Measurements from ENCODE around the gene FOXB2. TPM values are rescaled to one million over a fixed set of nuclear protein-coding genes. Genes with fewer than 3 reads are reported as not detected.

Gene FOXB2
- total and polyA plus RNA-seq, 2 of the 8 experiments (the other 6 are each of a cell fraction or from before 2014, with no cell fraction given): 0.15 to 0.22 TPM

DNA sequence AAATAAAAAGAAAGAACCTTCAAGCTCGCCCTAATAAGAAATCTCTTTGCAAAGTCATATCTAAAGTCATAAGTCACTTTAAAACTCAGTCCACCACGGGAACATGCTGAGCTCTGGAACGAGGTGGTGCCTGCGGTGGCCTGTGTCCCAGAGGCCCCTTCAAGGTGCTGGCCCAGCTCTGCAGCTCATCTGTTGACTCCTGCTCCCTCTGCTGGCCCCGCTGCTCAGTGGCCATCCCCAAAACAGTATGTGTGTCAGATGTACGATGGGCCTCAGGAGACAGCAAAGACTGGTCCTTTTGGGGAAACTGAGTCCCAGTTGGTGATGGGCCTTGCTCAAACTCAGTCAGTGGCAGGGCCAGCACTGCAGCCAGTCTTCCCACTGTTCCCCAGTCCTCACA is 22.8 kb upstream of the FOXB2 start:
- 50% methylated on average over 6 of the region's 6 CpGs; no CpG with 5 or more reads in 1 of the 2 experiments for WGBS, 2 experiments (ENCODE audit: extremely low coverage in 1 of 2, insufficient coverage in 1 of 2, insufficient read length in 1 of 2, insufficient replicate concordance in 2 of 2, low coverage in 1 of 2, low lambda C conversion rate in 2 of 2, missing lambda C conversion rate in 1 of 2)
- Histone ChIP-seq H4K91ac (replicated peaks; ENCODE audit: insufficient read length, low read length) (no peak overlapping the region), H3K79me1 (ENCODE audit: low read depth, low read length) (no peaks in the 10 kb centered on the region), H3K27ac (ENCODE audit: low read depth, low read length) (no peak overlapping the region), H3K9ac (replicated peaks in 1 of 4; ENCODE audit: extremely low read depth in 1 of 4, low read depth in 3 of 4, low read length in 3 of 4) (no peak overlapping the region), H3K56ac (replicated peaks; ENCODE audit: insufficient read length, low read depth, low read length) (no peak overlapping the region), H4K8ac (ENCODE audit: extremely low read depth, insufficient read depth, low read length) (no peak overlapping the region), H3K4ac (replicated peaks; ENCODE audit: insufficient read length, low read depth, low read length) (no peak overlapping the region), H2BK15ac (ENCODE audit: low read length) (no peak overlapping the region), H3K27me3 (replicated peaks in 1 of 4; ENCODE audit: control insufficient read depth in 3 of 4, extremely low read depth in 1 of 4, insufficient read depth in 3 of 4, low read length in 3 of 4) (no peaks in the 10 kb centered on the region), H3K14ac (ENCODE audit: insufficient read length) (no peak overlapping the region), H2BK120ac (replicated peaks; ENCODE audit: low read depth, low read length) (no peak overlapping the region), H3K36me3 (ENCODE audit: control insufficient read depth in 2 of 4, insufficient read depth in 4 of 4, low read length in 3 of 4) (no peaks in the 10 kb centered on the region), H3K4me1 (replicated peaks in 1 of 4; ENCODE audit: control insufficient read depth in 3 of 4, insufficient read depth in 4 of 4, low read length in 3 of 4) (peaks cover 0 to 5% (median 0%) of the 10 kb centered on the region in 4 experiments; a peak in 1 of 7 replicates), H4K20me1 (replicated peaks in 1 of 2; ENCODE audit: control insufficient read depth in 1 of 2, insufficient read depth in 2 of 2, low read length in 2 of 2) (no peaks in the 10 kb centered on the region), H3K23me2 (ENCODE audit: low read depth, low read length) (no peaks in the 10 kb centered on the region), H3K9me3 (ENCODE audit: insufficient read depth in 2 of 2, low read depth in 1 of 2, low read length in 1 of 2) (no peaks in the 10 kb centered on the region), H3K4me3 (ENCODE audit: extremely low read depth in 1 of 4, insufficient read depth in 2 of 4, low read depth in 3 of 4, low read length in 4 of 4) (no peak overlapping the region), H3K79me2 (ENCODE audit: control insufficient read depth in 1 of 2, insufficient read depth in 2 of 2, low read length in 2 of 2) (no peaks in the 10 kb centered on the region), H4K5ac (ENCODE audit: insufficient read length, low read depth, low read length) (no peak overlapping the region), H3K18ac (ENCODE audit: extremely low read depth, low read length) (no peak overlapping the region), H3K23ac (ENCODE audit: insufficient read length) (no peak overlapping the region), H2AK5ac (ENCODE audit: low read depth, low read length) (no peak overlapping the region), H2BK5ac (ENCODE audit: low read depth, low read length) (no peak overlapping the region), H2BK20ac (ENCODE audit: low read length) (no peak overlapping the region), H2BK12ac (ENCODE audit: low read depth, low read length) (no peak overlapping the region), H3K4me2 (ENCODE audit: insufficient read depth in 1 of 2, low read depth in 2 of 2, low read length in 2 of 2) (no peak overlapping the region), H2AFZ (ENCODE audit: low read length) (no peak overlapping the region)
- DNase-seq (ENCODE audit: low read depth in 1 of 2, low spot score in 2 of 2) (peak in 1 of 2 experiments; percentile 68), FAIRE-seq (peak; percentile 85)
- ChIA-PET POLR2A (ENCODE audit: partially characterized antibody) (no interaction called here), CTCF (ENCODE audit: partially characterized antibody) (interaction anchor here (0.6 to 13.2 kb wide), 36 partner anchors 9 to 1978 kb away, joined by 3 to 217 read pairs (median 4); partner anchors contain the start of gene PRUNE2)
- TF ChIP-seq, protein P1, sequence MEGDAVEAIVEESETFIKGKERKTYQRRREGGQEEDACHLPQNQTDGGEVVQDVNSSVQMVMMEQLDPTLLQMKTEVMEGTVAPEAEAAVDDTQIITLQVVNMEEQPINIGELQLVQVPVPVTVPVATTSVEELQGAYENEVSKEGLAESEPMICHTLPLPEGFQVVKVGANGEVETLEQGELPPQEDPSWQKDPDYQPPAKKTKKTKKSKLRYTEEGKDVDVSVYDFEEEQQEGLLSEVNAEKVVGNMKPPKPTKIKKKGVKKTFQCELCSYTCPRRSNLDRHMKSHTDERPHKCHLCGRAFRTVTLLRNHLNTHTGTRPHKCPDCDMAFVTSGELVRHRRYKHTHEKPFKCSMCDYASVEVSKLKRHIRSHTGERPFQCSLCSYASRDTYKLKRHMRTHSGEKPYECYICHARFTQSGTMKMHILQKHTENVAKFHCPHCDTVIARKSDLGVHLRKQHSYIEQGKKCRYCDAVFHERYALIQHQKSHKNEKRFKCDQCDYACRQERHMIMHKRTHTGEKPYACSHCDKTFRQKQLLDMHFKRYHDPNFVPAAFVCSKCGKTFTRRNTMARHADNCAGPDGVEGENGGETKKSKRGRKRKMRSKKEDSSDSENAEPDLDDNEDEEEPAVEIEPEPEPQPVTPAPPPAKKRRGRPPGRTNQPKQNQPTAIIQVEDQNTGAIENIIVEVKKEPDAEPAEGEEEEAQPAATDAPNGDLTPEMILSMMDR (IDR thresholded peaks at IDR 0.05; ENCODE audit: control extremely low read depth in 1 of 3, insufficient read depth in 1 of 3, low read depth in 1 of 3, low read length in 3 of 3): peak; percentile 86 to 94 (median 94)
- TF ChIP-seq BCL11A (IDR thresholded peaks at IDR 0.05; ENCODE audit: low read depth in 2 of 2, low read length in 2 of 2) (no peak), CREB1 (IDR thresholded peaks at IDR 0.05) (no peak), EGR1 (IDR thresholded peaks at IDR 0.05; ENCODE audit: borderline replicate concordance, low read depth, low read length) (no peak), RAD21 (IDR thresholded peaks at IDR 0.05 in 1 of 2, conservative IDR thresholded peaks at IDR 0.05 in 1 of 2; ENCODE audit: low read depth in 2 of 2, low read length in 2 of 2) (peak; percentile 89 to 90), EP300 (IDR thresholded peaks at IDR 0.05; ENCODE audit: borderline replicate concordance in 1 of 2, low read depth in 2 of 2, low read length in 2 of 2) (no peak), EZH2 (IDR thresholded peaks at IDR 0.05; ENCODE audit: low read depth, low read length, severe bottlenecking) (no peak), TAF7 (optimal IDR thresholded peaks at IDR 0.05; ENCODE audit: borderline replicate concordance, low read depth, low read length) (peak; percentile 24), SAP30 (IDR thresholded peaks at IDR 0.05; ENCODE audit: insufficient read depth, insufficient replicate concordance, low read length) (no peak), CHD2 (IDR thresholded peaks at IDR 0.05; ENCODE audit: low read length) (no peak), CHD1 (IDR thresholded peaks at IDR 0.05; ENCODE audit: low read depth, low read length) (no peak)

Measured in H1 (cell line).